GM12891 (cell line): ENCODE results near the gene IQCK.

ENCODE experiments used
- POLR2A ChIP-seq: IDR thresholded peaks from 2 replicates; pipeline ENCODE4 v1.6.1; 2011; ENCODE audit warnings: low read depth, low read length, control low read depth
- POLR2AphosphoS5 ChIP-seq: IDR thresholded peaks from 2 replicates; pipeline ENCODE4 v1.6.1; 2011; ENCODE audit warnings: low read depth, low read length, control low read depth
- TAF1 ChIP-seq: IDR thresholded peaks from 2 replicates; pipeline ENCODE4 v1.6.1; 2011; ENCODE audit warnings: low read depth, low read length, control low read depth

DNA sequence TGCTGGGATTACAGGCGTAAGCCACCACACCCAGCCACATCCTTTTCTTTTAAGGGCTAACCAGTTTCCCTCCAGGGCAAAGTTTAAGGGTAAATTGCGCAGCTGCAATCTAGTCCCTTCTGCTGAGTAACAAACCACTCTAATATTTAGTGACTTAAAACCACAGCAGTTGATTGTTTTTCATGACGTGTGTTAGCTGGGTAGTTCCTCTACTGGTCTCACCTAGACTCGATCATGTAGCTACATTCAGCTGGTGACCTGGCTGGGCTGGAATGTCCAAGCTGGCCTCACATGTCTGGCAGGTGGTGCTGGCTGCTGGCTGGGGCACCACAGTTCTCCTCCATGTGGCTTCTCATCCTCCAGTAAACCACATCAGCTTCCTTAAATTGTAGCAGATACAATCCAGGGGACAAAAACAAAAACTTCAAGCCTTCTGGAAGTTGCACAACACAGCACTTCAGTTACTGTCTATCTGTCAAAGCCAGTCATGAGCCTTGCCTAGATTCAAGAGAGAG is 91.1 kb downstream of the IQCK start:
- TF ChIP-seq POLR2AphosphoS5 (no peak), POLR2A (no peak), TAF1 (no peak)
